Activated CD4-positive, alpha-beta T cell treated with anti-CD3 and anti-CD28 coated beads for 48 hours (primary cell): ENCODE results near the gene SPDYE2B.
"Not testable (repeated sequence)": the region's sequence is repeated elsewhere in the genome, so short reads cannot be mapped to it uniquely, and the experiment has no call there.

ENCODE experiments used
- DNase-seq: peaks from one replicate; pipeline ENCODE4 v3.0.0-alpha.2; 2020

SPDYE2B gene

GRCh38 chr7:102643404-102643803 lies 6.7 kb upstream of the SPDYE2B start:
- DNase-seq = not testable (repeated sequence)

- not testable (repeated sequence) for DNase-seq
Measured at GRCh38 chr7:102647813-102648212, 2.3 kb upstream of the SPDYE2B start.

- not testable (repeated sequence) for DNase-seq
Measured at GRCh38 chr7:102664765-102665164, 14.6 kb downstream of the SPDYE2B start.

- not testable (repeated sequence) for DNase-seq
Measured at GRCh38 chr7:102666850-102667249, 16.7 kb downstream of the SPDYE2B start.

GRCh38 chr7:102667523-102667922 lies 17.4 kb downstream of the SPDYE2B start:
- DNase-seq = not testable (repeated sequence)

GRCh38 chr7:102671166-102671955 lies 21.2 kb downstream of the SPDYE2B start, which contains the start of gene POLR2J2:
Gene POLR2J2, minus strand, starts transcription at chr7:102671663. Its CDS starts 62 bp downstream, at chr7:102671601.
- DNase-seq = not testable (repeated sequence)

GRCh38 chr7:102671956-102672307 lies 21.8 kb downstream of the SPDYE2B start:
- not testable (repeated sequence) for DNase-seq

- DNase-seq = not testable (repeated sequence)
Measured at GRCh38 chr7:102673447-102674067, 23.4 kb downstream of the SPDYE2B start.

GRCh38 chr7:102675545-102675944 lies 25.4 kb downstream of the SPDYE2B start:
- DNase-seq = peak; percentile 29

- DNase-seq = not testable (repeated sequence)
Measured at GRCh38 chr7:102680780-102681179, 30.7 kb downstream of the SPDYE2B start.

GRCh38 chr7:102682560-102682959 lies 32.4 kb downstream of the SPDYE2B start:
- DNase-seq = not testable (repeated sequence)

GRCh38 chr7:102688299-102689036 lies 38.3 kb downstream of the SPDYE2B start:
- not testable (repeated sequence) for DNase-seq

- DNase-seq = peak; percentile 17
Measured at GRCh38 chr7:102689436-102690282, 39.5 kb downstream of the SPDYE2B start.

GRCh38 chr7:102690602-102691001 lies 40.5 kb downstream of the SPDYE2B start:
- not testable (repeated sequence) for DNase-seq

- not testable (repeated sequence) for DNase-seq
Measured at GRCh38 chr7:102694008-102694407, 43.9 kb downstream of the SPDYE2B start.

GRCh38 chr7:102695033-102695552 lies 45.0 kb downstream of the SPDYE2B start:
- not testable (repeated sequence) for DNase-seq

- DNase-seq = not testable (repeated sequence)
Measured at GRCh38 chr7:102696009-102696408, 45.9 kb downstream of the SPDYE2B start.

GRCh38 chr7:102697642-102698512 lies 47.8 kb downstream of the SPDYE2B start:
- DNase-seq = not testable (repeated sequence)

GRCh38 chr7:102698962-102699750 lies 49.0 kb downstream of the SPDYE2B start:
- not testable (repeated sequence) for DNase-seq
